ENCODE measurements around the gene HHIP.

DNA sequence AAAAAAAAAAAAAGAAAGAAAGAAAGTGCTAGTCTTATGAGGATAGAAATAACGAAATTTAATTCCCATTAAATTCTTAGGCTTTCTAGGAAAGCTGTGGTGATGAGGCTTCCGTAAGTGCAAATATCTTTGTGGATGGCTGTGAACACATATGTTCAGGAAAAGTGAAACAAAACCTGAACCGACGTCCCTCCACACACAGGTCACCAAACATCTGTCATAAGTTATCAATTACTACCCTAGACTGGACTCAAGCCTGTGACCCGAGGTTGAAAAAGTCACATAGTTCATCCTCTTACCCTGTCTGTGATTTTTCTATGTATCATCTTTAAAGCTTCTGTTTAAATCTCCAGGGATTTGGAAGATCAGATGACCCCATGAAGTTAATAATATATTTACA lies 24.8 kb downstream of the HHIP start:
- no peak for TF ChIP-seq CTCF (IDR thresholded peaks at IDR 0.05)
- TF ChIP-seq POLR2A (IDR thresholded peaks at IDR 0.05): no peak
- TF ChIP-seq EP300 (IDR thresholded peaks at IDR 0.05): no peak
- TF ChIP-seq POLR2AphosphoS5 (IDR thresholded peaks at IDR 0.05): no peak
